Activated B cell treated with CpG ODN at 0.5 μM for 24 hours (primary cell): ENCODE data around the gene ABCC12. TPM values are rescaled to one million over a fixed set of nuclear protein-coding genes. Genes with fewer than 3 reads are reported as not detected.

ENCODE experiments used
- ATAC-seq: fragments of 200-7000 bp; cut with Tn5 transposase; one replicate; pipeline ENCODE4 v1.10.0; 2021; ENCODE audit warnings: low read depth, mild to moderate bottlenecking, moderate library complexity
- CTCF ChIA-PET: fragments of 350-600 bp; sonication (Branson Sonifier 250); formaldehyde crosslinking; loops from one replicate; lab custom pipeline; 2021; ENCODE audit warnings: antibody characterized with exemption; lab: Charles Lee
- POLR2A ChIA-PET: fragments of 350-600 bp; sonication (Branson Sonifier 250); formaldehyde crosslinking; loops from one replicate; lab custom pipeline; 2021; ENCODE audit warnings: antibody characterized with exemption; lab: Charles Lee
- DNase-seq: peaks from one replicate; pipeline ENCODE4 v3.0.0; 2022
- H3K27ac Mint-ChIP-seq: one replicate; pipeline ENCODE4 v1.8.0; 2020; ENCODE audit warnings: mixed read lengths
- H3K27me3 Mint-ChIP-seq: one replicate; pipeline ENCODE4 v1.8.0; 2021; ENCODE audit warnings: mixed read lengths
- H3K36me3 Mint-ChIP-seq: one replicate; pipeline ENCODE4 v1.8.0; 2021; ENCODE audit warnings: low read depth, mixed read lengths
- H3K4me1 Mint-ChIP-seq: one replicate; pipeline ENCODE4 v1.8.0; 2021; ENCODE audit warnings: mixed read lengths
- H3K4me3 Mint-ChIP-seq: one replicate; pipeline ENCODE4 v1.8.0; 2020; ENCODE audit warnings: mild to moderate bottlenecking, mixed read lengths
- H3K9me3 Mint-ChIP-seq: one replicate; pipeline ENCODE4 v1.8.0; 2020; ENCODE audit warnings: mixed read lengths
- intact Hi-C: fragments of 100-400 bp; cut with micrococcal nuclease; formaldehyde crosslinking; loops from one replicate; pipeline ENCODE4 v1.15.1; 2024
- total RNA-seq: library from RNA; stranded (reverse); gene quantifications from 2 replicates; pipeline ENCODE4 v1.2.3, GENCODE V29; 2022
- TF ChIP-seq, protein P1 (sequence below): fragments of 200-600 bp; IDR thresholded peaks from one replicate; pipeline ENCODE4 v1.8.0; 2022; ENCODE audit warnings: antibody characterized with exemption, mild to moderate bottlenecking

Gene ABCC12
- total RNA-seq, 1 donor from 2014 or later: not detected

DNA sequence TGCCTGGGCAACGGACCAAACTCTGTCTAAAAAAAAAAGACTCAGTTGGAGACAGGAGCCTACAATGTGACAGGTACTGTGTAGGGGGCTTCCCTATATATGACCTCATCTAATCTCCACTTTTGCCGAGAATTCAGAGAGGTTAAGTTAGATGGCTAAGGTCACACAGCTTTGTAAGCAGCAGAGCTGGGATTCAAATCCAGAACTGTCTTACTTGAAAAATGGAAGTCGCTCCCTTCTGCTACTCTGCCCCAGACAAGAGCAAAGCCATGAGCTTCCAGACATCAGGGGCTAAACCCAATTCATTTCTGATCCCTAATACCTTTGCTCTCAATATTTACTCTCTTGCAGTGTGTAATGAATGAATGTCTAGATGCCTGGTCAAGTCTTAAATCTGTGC is 41.5 kb upstream of the ABCC12 start:
- Mint-ChIP-seq H3K36me3 (no peaks in the 10 kb centered on the region), H3K27me3 (peaks cover 11% of the 10 kb centered on the region), H3K4me1 (no peaks in the 10 kb centered on the region), H3K4me3 (no peak overlapping the region), H3K27ac (no peak overlapping the region), H3K9me3 (no peaks in the 10 kb centered on the region)
- CTCF ChIA-PET: no interaction called here
- TF ChIP-seq, protein P1, sequence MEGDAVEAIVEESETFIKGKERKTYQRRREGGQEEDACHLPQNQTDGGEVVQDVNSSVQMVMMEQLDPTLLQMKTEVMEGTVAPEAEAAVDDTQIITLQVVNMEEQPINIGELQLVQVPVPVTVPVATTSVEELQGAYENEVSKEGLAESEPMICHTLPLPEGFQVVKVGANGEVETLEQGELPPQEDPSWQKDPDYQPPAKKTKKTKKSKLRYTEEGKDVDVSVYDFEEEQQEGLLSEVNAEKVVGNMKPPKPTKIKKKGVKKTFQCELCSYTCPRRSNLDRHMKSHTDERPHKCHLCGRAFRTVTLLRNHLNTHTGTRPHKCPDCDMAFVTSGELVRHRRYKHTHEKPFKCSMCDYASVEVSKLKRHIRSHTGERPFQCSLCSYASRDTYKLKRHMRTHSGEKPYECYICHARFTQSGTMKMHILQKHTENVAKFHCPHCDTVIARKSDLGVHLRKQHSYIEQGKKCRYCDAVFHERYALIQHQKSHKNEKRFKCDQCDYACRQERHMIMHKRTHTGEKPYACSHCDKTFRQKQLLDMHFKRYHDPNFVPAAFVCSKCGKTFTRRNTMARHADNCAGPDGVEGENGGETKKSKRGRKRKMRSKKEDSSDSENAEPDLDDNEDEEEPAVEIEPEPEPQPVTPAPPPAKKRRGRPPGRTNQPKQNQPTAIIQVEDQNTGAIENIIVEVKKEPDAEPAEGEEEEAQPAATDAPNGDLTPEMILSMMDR: no peak
- DNase-seq (no peak), ATAC-seq (no peak)
- intact Hi-C loops: no loop called here
- POLR2A ChIA-PET: no interaction called here

DNA sequence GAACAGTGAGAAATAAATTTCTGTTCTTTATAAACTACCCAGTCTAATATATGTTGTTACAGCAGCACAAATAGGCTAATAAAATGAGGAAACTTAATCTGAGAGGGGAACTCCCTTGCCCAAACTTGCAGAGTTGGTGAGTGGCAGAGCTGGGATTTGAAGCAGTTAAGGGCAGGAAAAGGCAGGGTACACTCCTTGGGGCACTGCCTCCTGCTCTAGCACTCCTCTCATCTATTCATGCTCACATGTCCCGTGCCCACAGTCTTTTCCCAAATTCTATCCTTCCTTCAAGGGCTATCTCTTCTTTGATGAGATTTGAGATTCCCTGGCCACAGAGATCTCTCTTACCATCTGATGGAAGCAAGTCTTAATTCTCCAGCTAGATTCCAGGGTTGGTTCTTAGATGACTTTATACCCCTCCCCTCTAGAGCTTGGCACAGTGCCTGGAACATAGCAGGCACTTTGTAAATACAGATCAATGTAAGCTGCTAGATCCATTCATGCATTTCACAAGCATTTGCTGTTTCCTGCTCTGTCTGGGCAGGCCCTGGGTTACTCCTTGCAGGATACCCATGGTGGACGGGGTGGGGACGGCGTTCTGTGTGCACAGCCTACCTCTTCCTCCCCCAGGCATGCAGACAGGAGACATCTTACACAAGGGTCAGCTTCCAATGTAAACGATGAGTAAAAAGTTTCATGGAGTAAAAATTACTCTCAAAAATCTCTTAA is 39.2 kb upstream of the ABCC12 start:
- Mint-ChIP-seq H3K27ac (no peak overlapping the region), H3K36me3 (no peaks in the 10 kb centered on the region), H3K4me3 (no peak overlapping the region), H3K9me3 (no peaks in the 10 kb centered on the region), H3K27me3 (peaks cover 11% of the 10 kb centered on the region), H3K4me1 (no peaks in the 10 kb centered on the region)
- intact Hi-C loops: no loop called here
- POLR2A ChIA-PET: no interaction called here
- CTCF ChIA-PET: no interaction called here
- ATAC-seq (no peak), DNase-seq (no peak)
- TF ChIP-seq, protein P1: no peak

- no peaks in the 10 kb centered on the region for H3K36me3 Mint-ChIP-seq
- H3K27me3 Mint-ChIP-seq: peaks cover 9% of the 10 kb centered on the region
- TF ChIP-seq, protein P1: no peak
- H3K4me3 Mint-ChIP-seq: no peak overlapping the region
- POLR2A ChIA-PET: no interaction called here
- CTCF ChIA-PET: no interaction called here
- H3K4me1 Mint-ChIP-seq: no peaks in the 10 kb centered on the region
- no peaks in the 10 kb centered on the region for H3K9me3 Mint-ChIP-seq
- DNase-seq (no peak), ATAC-seq (no peak)
- intact Hi-C loops: no loop called here
- no peak overlapping the region for H3K27ac Mint-ChIP-seq
These were observed 38.1 kb upstream of the ABCC12 start for GRCh38 chr16:48193846-48194245.

- Mint-ChIP-seq H3K4me3 (no peak overlapping the region), H3K4me1 (peaks cover 2% of the 10 kb centered on the region), H3K27me3 (no peaks in the 10 kb centered on the region), H3K36me3 (no peaks in the 10 kb centered on the region), H3K27ac (no peak overlapping the region), H3K9me3 (no peaks in the 10 kb centered on the region)
- ChIA-PET CTCF (interaction anchor here (1.1 kb wide), 1 partner anchor 24 kb away, joined by 3 read pairs; no protein-coding TSS in a partner anchor), POLR2A (no interaction called here)
- DNase-seq: no peak
- intact Hi-C loops: no loop called here
- TF ChIP-seq, protein P1: no peak
- ATAC-seq: no peak
These were observed 32.8 kb upstream of the ABCC12 start for GRCh38 chr16:48188449-48189102.

DNA sequence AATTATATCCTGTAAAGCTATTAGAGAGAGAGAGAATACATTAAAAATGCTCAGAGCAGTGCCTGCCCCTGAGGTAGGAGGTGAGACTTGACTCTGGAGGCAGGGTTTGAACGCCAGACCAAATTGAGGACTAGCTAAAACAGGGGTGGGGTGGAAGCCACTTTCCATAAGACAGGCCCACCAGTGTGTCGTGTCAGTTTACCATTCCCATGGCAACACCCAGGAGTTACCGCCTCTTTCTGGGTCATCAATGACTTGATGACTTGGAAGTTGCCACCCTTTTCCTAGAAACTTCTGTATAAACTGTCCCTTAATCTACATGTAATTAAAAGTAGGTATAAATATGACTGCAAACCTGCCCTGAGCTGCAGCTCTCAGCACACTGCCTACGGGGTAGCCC is 32.0 kb upstream of the ABCC12 start:
- Mint-ChIP-seq H3K4me1 (peaks cover 2% of the 10 kb centered on the region), H3K27me3 (no peaks in the 10 kb centered on the region), H3K27ac (no peak overlapping the region), H3K4me3 (no peak overlapping the region), H3K9me3 (no peaks in the 10 kb centered on the region), H3K36me3 (no peaks in the 10 kb centered on the region)
- CTCF ChIA-PET: no interaction called here
- TF ChIP-seq, protein P1: no peak
- POLR2A ChIA-PET: no interaction called here
- DNase-seq (no peak), ATAC-seq (no peak)
- intact Hi-C loops: no loop called here
